GM12892 (cell line): ENCODE data around the gene LDLRAD4.
"Not testable (repeated sequence)": the region's sequence is repeated elsewhere in the genome, so short reads cannot be mapped to it uniquely, and the experiment has no call there.

ENCODE experiments used
- DNase-seq: peaks from one replicate; pipeline ENCODE4 v3.0.0; 2011; ENCODE audit not compliant: insufficient read length
- FAIRE-seq: peaks from 2 replicates; lab custom pipeline; 2011; peaks lifted over from hg19 to GRCh38; lab: Jason Lieb, UNC
- POLR2A ChIP-seq: IDR thresholded peaks from 2 replicates; pipeline ENCODE4 v1.6.1; 2011; ENCODE audit warnings: low read depth, low read length, control low read depth
- POLR2AphosphoS5 ChIP-seq: IDR thresholded peaks from 2 replicates; pipeline ENCODE4 v1.6.1; 2011; ENCODE audit warnings: low read depth, low read length, control low read depth
- TAF1 ChIP-seq: IDR thresholded peaks from 2 replicates; pipeline ENCODE4 v1.6.1; 2011; ENCODE audit warnings: low read depth, mild to moderate bottlenecking, control low read depth, low read length, borderline replicate concordance

Gene LDLRAD4

GRCh38 chr18:13328213-13328612 lies 109.7 kb downstream of the LDLRAD4 start:
- no peak for TF ChIP-seq POLR2A
- DNase-seq, result no peak
- no peak for FAIRE-seq

DNA sequence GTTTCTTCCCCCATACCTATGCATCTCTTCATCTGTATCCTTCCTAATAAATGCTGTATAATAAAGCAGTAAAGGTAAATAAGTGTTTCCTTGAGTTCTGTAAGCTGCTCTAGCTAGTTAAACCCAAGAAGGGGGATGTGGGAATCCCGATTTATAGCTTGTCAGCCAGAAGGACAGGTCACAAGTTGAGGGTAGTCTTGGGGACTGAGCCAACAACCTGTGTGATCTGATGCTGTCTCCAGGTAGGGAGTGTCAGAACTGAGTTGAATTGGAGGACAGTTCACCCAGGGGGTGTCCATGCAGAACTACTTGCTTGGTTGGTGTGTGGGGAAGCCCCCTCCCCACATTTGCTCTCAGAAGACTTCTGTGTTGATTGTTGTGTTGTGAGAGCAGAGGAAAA lies 112.4 kb downstream of the LDLRAD4 start:
- no peak for TF ChIP-seq POLR2AphosphoS5
- TF ChIP-seq POLR2A, result no peak
- no peak for TF ChIP-seq TAF1
- no peak for FAIRE-seq

DNA sequence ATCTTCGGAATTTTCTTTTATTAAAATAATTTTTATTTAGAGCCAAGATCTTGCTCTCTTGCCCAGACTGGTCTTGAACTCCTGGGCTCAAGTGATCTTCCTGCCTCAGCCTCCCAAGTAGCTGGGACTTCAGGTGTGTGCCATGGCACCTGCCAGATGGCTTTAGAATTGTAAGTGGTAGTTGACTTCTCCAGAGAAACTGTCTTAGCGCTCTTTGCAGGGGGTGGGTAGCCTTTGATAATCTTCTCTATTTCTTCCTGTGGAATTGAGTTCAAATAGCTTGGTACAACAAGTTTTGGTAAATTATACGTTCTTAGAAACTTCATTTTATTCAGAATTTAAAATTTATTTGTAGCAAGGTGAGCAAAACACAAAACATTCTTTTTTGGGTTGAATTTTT lies 113.3 kb downstream of the LDLRAD4 start:
- TF ChIP-seq TAF1, result no peak
- TF ChIP-seq POLR2A, result no peak
- no peak for TF ChIP-seq POLR2AphosphoS5
- FAIRE-seq, result no peak
- DNase-seq, result no peak

More for the DNA sequence above, 112.4 kb downstream of the LDLRAD4 start:
- no peak for DNase-seq

DNA sequence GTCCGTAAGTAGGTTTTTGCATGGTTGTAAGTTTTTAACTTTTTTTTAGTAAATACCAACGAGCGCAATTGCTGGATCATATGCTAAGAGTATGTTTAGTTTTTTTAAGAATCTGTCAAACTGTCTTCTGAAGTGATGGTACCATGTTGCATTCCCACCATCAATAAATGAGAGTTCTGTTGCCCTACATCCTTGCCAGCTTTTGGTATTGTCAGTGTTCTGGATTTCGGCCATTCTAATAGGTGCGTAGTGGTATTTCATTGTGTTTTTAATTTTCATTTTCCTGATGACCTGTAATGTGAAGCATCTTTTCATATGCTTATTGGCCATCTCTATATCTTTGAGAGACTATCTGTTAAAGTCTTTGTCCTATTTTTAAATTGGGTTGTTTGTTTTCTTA lies 114.3 kb downstream of the LDLRAD4 start:
- DNase-seq (no peak), FAIRE-seq (no peak)
- TF ChIP-seq TAF1, result no peak
- TF ChIP-seq POLR2A, result no peak
- no peak for TF ChIP-seq POLR2AphosphoS5

DNA sequence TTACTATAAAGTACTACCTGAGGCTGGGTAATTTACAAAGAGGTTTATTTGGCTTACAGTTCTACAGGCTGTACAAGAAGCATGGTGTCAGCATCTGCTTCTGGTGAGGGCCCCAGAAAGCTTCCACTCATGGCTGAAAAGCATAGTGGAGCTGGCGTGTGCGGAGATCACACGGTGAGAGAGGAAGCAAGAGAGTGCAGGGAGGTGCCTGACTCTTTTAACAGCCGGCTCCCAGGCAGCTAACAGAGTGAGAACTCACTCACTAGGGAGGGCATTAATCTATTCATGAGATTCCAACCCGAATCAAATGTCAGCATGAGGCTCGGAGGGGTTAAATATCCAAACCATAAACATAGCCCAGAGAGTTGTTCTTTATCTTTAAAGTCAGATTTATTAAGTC lies 117.3 kb downstream of the LDLRAD4 start:
- FAIRE-seq, result no peak
- TF ChIP-seq POLR2A (no peak), TAF1 (no peak), POLR2AphosphoS5 (no peak)

DNA sequence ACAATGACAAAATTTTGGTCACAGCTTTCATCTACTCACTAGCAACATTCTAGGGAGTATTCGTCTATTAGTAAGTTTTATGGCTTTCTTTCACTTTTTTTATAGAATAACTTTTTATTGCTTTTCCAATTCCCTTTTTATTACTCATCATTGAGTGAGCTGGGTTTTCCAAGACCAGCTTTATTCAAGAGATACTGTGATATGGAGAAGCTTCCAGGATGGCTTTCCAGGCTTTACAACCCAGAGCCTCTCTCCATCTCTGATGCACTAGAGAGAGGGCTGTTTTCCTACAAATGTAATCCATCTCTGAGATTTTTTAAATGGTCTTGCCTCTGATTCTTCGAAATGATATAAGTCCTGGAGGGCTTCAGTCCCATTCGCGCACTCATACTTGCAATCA lies 118.3 kb downstream of the LDLRAD4 start:
- DNase-seq, result no peak
- FAIRE-seq, result no peak
- TF ChIP-seq POLR2A (no peak), POLR2AphosphoS5 (no peak), TAF1 (no peak)

More for the DNA sequence above, 117.3 kb downstream of the LDLRAD4 start:
- no peak for DNase-seq

DNA sequence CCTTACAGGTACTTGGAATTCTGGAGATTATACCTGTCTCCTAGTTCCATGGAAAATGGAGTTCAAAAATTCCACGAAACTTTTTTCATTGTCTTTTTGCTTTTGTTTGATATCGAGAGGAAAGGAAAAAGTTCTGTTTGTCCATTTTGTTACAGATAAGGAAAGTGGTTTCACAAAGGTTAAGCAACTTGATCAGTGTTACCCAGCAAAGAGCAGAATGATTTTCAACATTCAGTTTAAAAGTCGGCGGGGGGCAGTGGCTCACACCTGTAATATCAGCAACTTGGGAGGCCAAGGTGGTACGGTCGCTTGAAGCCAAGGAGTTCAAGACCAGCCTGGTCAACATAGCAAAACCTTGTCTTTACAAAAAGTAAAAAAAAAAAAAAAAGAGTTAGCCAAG lies 118.8 kb downstream of the LDLRAD4 start:
- FAIRE-seq, result no peak
- no peak for DNase-seq

GRCh38 chr18:13338318-13338717 lies 119.8 kb downstream of the LDLRAD4 start:
- TF ChIP-seq TAF1 (no peak), POLR2A (no peak), POLR2AphosphoS5 (no peak)
- DNase-seq (no peak), FAIRE-seq (no peak)

More for the DNA sequence above, 118.8 kb downstream of the LDLRAD4 start:
- TF ChIP-seq POLR2AphosphoS5, result no peak
- TF ChIP-seq POLR2A, result no peak
- TF ChIP-seq TAF1, result no peak

GRCh38 chr18:13339653-13340052 lies 121.1 kb downstream of the LDLRAD4 start:
- FAIRE-seq, result no peak

DNA sequence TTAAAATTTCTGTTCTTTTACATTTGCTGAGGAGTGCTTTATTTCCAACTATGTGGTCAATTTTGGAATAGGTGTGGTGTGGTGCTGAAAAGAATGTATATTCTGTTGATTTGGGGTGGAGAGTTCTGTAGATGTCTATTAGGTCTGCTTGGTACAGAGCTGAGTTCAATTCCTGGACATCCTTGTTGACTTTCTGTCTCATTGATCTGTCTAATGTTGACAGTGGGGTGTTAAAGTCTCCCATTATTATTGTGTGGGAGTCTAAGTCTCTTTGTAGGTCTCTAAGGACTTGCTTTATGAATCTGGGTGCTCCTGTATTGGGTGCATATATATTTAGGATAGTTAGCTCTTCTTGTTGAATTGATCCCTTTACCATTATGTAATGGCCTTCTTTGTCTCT lies 127.9 kb downstream of the LDLRAD4 start:
- not testable (repeated sequence) for DNase-seq, FAIRE-seq

More at GRCh38 chr18:13339653-13340052, 121.1 kb downstream of the LDLRAD4 start:
- DNase-seq, result no peak
- TF ChIP-seq POLR2AphosphoS5 (no peak), TAF1 (no peak), POLR2A (no peak)

DNA sequence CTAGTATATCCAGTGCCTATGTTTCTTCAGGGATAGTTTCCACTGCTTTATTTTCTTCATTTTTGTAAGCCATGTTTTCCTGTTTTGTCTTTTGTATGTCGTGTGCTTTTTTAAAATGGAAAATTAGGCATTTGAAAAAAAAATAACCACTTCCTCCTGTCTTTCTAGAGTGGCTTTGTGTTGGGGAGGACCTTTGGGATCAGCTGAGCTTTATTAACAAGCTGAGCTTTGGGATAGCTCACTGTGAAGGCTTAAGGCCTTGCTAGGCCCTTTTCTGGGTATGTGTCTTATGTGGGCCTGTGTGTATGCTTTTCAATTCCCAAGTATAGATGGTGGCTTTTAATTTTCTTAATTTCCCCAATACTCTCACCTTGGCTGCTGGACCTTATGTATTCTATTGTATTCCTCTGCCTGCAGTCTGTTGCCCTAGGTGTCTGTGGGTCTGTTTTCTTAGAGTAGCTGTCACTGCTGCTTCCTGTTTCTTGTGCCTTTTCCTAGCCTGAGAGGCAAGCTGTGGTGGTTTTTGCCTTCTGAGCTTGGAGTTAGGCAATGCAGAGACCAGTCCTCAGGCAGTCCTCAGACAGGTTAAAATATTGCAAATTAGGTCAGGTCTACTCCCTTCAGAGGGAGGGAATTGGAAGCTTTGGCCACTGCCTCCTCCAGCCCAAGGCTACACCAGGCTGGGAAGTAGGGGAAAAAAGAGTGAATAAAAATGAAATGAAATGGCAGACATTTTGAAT lies 134.7 kb downstream of the LDLRAD4 start:
- FAIRE-seq, result no peak
- no peak for TF ChIP-seq TAF1
- no peak for TF ChIP-seq POLR2A
- TF ChIP-seq POLR2AphosphoS5, result no peak
- no peak for DNase-seq

- no peak for TF ChIP-seq TAF1
- TF ChIP-seq POLR2A, result no peak
- no peak for TF ChIP-seq POLR2AphosphoS5
- no peak for FAIRE-seq
- no peak for DNase-seq
These were observed 135.8 kb downstream of the LDLRAD4 start for GRCh38 chr18:13354402-13354801.
